T-helper 1 cell treated with Interleukin-12 subunit alpha and Interleukin-12 subunit beta and Interleukin-4 antibody, amounts not matched to agents 30 μg/mL and 1 μg/mL, for 36 hours (primary cell): ENCODE results near the gene NARS2.

Experiments used
- H3K27ac Mint-ChIP-seq: one replicate; pipeline ENCODE4 v1.8.0; 2021; ENCODE audit warnings: mild to moderate bottlenecking, mixed read lengths
- H3K27me3 Mint-ChIP-seq: one replicate; pipeline ENCODE4 v1.8.0; 2021; ENCODE audit warnings: low read depth, mixed read lengths
- H3K36me3 Mint-ChIP-seq: one replicate; pipeline ENCODE4 v1.8.0; 2021; ENCODE audit warnings: low read depth, mixed read lengths
- H3K4me1 Mint-ChIP-seq: one replicate; pipeline ENCODE4 v1.8.0; 2021; ENCODE audit warnings: low read depth, mixed read lengths
- H3K4me3 Mint-ChIP-seq: one replicate; pipeline ENCODE4 v1.8.0; 2021; ENCODE audit warnings: mild to moderate bottlenecking, moderate library complexity, mixed read lengths
- H3K9me3 Mint-ChIP-seq: one replicate; pipeline ENCODE4 v1.8.0; 2021; ENCODE audit warnings: mixed read lengths

Gene NARS2

DNA sequence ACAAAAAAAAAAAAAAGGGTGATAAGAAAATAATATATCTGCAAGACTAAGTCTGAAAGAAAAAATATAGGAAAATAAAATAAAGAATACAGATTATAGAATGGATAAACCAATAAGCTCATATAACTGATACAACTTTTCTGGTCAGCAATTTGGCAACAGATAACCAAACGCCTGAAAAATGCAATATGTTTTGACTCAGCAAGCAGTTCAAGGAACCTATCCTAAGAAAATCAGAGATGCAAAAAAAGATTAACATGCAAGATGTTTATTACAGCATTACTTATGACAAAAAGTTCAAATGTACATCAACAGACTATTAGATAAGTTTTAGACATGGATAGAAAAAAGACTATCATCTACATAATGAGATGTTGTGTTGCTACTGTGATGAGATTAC is 129.9 kb downstream of the NARS2 start:
- Mint-ChIP-seq H3K9me3 (no peaks in the 10 kb centered on the region), H3K27ac (no peak overlapping the region), H3K4me3 (no peak overlapping the region), H3K36me3 (peaks cover 8% of the 10 kb centered on the region), H3K4me1 (no peaks in the 10 kb centered on the region), H3K27me3 (no peaks in the 10 kb centered on the region)

DNA sequence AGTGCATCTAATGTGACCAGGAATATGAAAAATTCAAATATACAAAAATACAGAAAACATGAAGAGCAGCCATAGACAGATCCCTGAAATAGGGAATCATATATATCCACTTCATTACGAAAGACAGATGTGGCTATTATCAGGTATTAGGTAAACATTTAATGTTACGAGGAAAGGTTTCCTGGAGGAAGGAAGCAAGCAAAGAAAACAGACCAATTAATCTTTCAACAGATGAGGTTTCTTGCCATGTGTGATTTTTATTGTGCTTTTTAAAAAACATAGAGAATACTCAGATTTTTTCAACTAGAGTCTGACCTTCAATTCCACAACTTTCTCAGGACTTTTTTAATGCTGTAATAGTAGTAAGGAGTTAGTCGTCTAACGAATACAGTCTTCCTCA is 132.7 kb downstream of the NARS2 start:
- H3K9me3 Mint-ChIP-seq = no peaks in the 10 kb centered on the region
- peaks cover 12% of the 10 kb centered on the region for H3K36me3 Mint-ChIP-seq
- H3K4me3 Mint-ChIP-seq = no peak overlapping the region
- H3K27me3 Mint-ChIP-seq = no peaks in the 10 kb centered on the region
- no peak overlapping the region for H3K27ac Mint-ChIP-seq
- H3K4me1 Mint-ChIP-seq = peaks cover 4% of the 10 kb centered on the region

DNA sequence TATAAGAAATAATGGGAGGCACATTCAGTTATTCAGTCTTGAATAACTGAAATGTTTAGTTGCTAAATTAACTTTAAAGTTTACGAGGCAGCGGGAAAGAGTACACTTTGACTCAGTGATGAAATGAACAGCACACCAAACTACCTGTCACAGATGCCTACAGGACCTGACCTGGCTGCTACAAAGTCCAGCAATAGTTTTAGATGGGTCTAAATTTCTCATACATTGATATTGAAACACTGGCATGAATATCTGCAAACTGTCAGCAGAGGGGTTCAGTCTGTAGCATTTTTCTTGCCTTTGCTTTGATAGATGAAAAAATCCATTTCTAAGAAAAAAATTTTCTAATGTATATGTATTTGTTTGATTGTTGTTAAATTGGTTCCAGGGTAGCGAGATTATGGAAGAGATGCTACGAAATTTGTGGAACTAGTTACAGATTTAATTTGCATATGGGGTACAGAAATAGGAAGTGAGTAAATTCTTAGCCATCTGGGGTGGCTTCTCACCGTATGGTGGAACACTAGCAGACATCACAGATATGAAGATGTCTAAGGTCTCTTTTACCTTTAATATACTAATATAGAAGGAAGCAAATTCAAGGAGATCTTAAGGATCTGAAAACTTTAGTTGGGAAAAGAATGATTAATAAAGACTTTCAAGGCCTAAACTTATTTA is 136.2 kb downstream of the NARS2 start:
- H3K27me3 Mint-ChIP-seq = no peaks in the 10 kb centered on the region
- H3K27ac Mint-ChIP-seq = no peak overlapping the region
- no peak overlapping the region for H3K4me3 Mint-ChIP-seq
- H3K36me3 Mint-ChIP-seq = peaks cover 12% of the 10 kb centered on the region
- no peaks in the 10 kb centered on the region for H3K9me3 Mint-ChIP-seq
- peaks cover 4% of the 10 kb centered on the region for H3K4me1 Mint-ChIP-seq

DNA sequence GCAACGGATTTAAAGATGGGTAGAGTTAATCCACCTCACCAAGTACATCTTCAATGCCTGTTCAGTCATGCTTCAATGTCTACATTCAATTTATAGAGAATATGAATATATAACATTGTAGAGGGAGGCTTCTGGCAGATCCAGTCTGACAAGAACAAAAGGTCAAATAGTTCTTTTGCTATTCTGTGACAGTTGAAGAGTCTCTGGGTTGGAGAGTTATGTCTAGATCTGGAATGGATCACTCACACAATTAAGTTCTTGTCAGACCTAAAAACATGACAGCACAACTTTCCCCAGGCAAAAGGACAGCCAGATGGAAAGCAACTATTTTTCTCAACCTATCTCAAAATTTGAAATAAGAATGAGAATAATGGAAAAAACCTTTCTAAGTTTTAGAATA is 141.7 kb downstream of the NARS2 start:
- peaks cover 18% of the 10 kb centered on the region for H3K4me1 Mint-ChIP-seq
- peaks cover 6% of the 10 kb centered on the region for H3K36me3 Mint-ChIP-seq
- H3K27ac Mint-ChIP-seq = no peak overlapping the region
- no peak overlapping the region for H3K4me3 Mint-ChIP-seq
- H3K9me3 Mint-ChIP-seq = no peaks in the 10 kb centered on the region
- H3K27me3 Mint-ChIP-seq = no peaks in the 10 kb centered on the region

DNA sequence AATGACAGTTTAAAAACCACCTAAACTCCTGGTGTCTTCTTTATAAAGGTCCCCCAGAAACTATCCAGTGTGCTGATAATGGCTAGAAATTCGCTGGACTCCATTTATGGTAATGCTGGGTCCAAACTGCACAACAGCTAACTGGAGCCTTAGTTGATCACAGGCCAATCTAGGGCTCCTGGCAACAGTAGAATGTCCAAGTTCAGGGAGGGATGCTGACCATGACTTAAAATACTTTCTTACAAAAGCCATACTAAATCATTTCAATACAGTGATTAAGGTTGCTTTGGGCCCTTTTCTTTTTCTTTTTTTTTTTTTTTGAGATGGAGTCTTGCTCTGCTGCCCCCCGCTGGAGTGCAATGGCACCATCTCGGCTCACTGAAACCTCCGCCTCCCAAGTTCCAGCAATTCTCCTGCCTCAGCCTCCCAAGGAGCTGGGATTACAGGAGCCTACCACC is 142.6 kb downstream of the NARS2 start:
- Mint-ChIP-seq H3K4me3 (no peak overlapping the region), H3K27ac (no peak overlapping the region), H3K36me3 (peaks cover 3% of the 10 kb centered on the region), H3K27me3 (no peaks in the 10 kb centered on the region), H3K4me1 (peaks cover 24% of the 10 kb centered on the region), H3K9me3 (no peaks in the 10 kb centered on the region)

DNA sequence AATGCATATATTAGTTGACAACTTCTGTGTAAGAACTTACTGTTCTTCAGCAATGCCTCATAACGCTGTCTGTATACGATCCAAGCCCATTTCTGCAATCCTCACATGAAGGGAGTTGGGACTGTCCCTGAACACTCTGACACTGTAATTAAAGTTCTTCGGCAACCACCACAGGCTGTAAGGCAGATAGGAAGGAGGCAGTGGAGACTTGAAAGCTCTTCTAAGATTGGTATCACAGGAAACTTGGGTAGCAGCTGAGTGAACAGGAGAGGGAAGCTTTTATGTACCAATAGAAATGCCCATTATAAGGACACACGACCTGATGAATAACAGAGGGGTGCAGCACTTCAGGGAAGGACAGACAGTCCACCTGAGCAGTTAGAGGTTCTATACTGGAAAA is 145.0 kb downstream of the NARS2 start:
- peak overlapping the region; percentile 26 for H3K27ac Mint-ChIP-seq

DNA sequence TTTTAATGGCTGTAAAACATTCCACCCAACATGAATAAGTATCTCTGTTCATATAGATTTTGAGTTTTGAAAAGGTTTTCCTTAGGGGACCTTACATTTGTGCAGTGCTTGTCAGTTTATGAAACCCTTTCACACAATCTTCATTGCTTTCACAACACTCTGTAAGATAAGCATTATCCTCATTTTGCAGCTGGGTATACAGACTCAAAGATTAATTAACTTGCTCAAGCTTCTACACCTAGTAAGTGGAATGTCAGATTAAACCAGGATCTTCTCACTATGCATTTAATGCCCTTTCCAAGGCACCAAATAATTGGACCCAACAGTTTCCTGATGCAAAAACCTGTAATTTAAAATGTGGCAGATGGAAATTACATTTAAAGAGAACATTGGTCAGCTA is 145.5 kb downstream of the NARS2 start:
- no peaks in the 10 kb centered on the region for H3K9me3 Mint-ChIP-seq
- H3K4me3 Mint-ChIP-seq = no peak overlapping the region
- H3K4me1 Mint-ChIP-seq = peaks cover 45% of the 10 kb centered on the region
- no peaks in the 10 kb centered on the region for H3K27me3 Mint-ChIP-seq
- H3K27ac Mint-ChIP-seq = no peak overlapping the region
- peaks cover 7% of the 10 kb centered on the region for H3K36me3 Mint-ChIP-seq

More for the DNA sequence above, 145.0 kb downstream of the NARS2 start:
- Mint-ChIP-seq H3K4me1 (peaks cover 40% of the 10 kb centered on the region), H3K9me3 (no peaks in the 10 kb centered on the region), H3K4me3 (no peak overlapping the region), H3K27me3 (no peaks in the 10 kb centered on the region), H3K36me3 (peaks cover 5% of the 10 kb centered on the region)

DNA sequence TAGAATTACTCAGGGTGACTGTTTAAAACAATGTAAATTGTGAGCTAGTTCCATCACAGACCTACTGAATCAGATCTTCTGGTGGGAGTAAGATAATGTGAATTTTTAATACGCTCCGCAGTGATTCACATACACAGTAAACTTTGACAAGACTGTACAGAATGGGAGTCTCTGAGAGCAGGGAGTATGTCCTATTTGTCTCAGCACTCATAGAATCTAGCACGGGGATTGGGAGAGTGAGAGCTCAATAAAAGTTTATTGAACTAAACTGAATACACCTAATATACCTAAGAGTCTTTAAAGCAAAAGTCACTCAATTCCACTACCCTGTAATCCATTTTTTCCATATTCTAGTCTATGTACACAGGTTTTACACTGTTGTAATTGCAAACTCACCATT is 145.9 kb downstream of the NARS2 start:
- Mint-ChIP-seq H3K4me3 (no peak overlapping the region), H3K9me3 (no peaks in the 10 kb centered on the region), H3K4me1 (peaks cover 48% of the 10 kb centered on the region), H3K36me3 (peaks cover 10% of the 10 kb centered on the region), H3K27ac (no peak overlapping the region), H3K27me3 (no peaks in the 10 kb centered on the region)

DNA sequence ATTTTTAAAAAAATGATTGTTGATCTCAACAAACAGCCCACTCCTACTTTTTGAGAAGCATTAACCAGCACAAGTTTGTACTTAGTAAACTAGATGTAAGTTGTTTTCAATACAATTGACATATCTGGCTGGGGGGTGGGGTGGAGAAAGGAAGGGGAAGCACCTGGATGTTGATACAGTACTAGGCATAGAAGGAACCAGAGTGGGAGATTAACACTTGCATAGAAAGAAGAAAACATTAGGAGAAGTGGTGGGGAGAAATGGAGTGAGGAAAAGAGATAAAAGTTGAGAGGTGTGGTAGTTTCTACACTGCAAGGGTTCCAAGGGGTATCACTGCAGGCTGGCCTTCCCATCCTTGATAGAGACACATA is 146.4 kb downstream of the NARS2 start:
- Mint-ChIP-seq H3K36me3 (peaks cover 10% of the 10 kb centered on the region), H3K4me1 (peaks cover 48% of the 10 kb centered on the region), H3K27ac (no peak overlapping the region), H3K4me3 (no peak overlapping the region), H3K9me3 (no peaks in the 10 kb centered on the region), H3K27me3 (no peaks in the 10 kb centered on the region)

DNA sequence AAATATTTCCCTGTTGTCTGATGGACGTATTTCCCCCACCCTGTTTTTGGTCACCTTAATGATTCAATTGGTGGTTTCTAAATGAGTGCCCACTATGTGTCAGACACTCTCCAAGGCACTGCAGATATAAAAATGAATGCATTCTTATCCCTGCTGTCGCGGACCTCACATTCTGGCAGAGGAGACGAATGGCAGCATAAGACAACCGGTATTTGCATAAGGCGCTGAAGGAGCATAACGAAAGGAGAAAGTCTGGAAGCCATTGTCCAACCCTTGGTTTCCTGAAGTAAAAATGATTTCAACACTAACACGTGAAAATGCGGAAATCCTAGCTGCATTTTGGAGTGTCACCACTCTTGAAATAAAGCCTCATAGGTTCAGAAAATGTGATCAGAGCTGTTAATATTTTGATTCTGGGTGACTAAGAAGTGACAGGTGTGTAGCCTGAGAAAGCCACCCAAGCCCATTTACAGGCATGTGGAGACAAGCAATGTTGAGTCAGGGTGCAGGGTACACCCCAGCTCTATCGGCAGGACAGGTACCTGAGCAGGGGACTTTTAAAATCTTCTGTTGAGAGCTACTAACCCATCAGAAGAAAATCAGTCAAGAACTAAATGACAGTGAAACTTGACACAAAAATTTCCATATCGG is 146.9 kb downstream of the NARS2 start:
- Mint-ChIP-seq H3K27ac (no peak overlapping the region), H3K36me3 (peaks cover 10% of the 10 kb centered on the region), H3K4me1 (peaks cover 48% of the 10 kb centered on the region), H3K27me3 (peaks cover 3% of the 10 kb centered on the region), H3K9me3 (no peaks in the 10 kb centered on the region), H3K4me3 (no peak overlapping the region)

DNA sequence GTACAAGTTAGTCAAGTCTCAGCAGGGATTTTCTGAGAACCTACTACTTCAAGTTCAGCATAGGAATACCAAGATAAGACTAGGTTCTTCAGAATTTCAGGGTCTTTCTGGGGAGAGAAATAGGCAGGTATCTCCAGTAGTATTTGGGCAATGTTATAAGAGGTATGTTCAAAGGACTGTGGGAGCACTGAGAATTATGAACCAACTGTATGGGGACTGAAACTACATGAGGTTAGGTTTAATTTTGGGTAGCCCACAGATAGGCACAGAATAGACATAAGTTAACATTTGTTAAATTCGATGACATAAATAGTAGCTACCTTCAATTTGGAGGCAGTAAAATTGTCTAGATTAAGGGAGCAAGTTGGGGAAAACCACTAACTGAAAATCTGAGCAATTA is 147.8 kb downstream of the NARS2 start:
- H3K4me1 Mint-ChIP-seq = peaks cover 49% of the 10 kb centered on the region
- no peaks in the 10 kb centered on the region for H3K9me3 Mint-ChIP-seq
- H3K4me3 Mint-ChIP-seq = no peak overlapping the region
- H3K27me3 Mint-ChIP-seq = peaks cover 3% of the 10 kb centered on the region
- no peak overlapping the region for H3K27ac Mint-ChIP-seq
- H3K36me3 Mint-ChIP-seq = peaks cover 10% of the 10 kb centered on the region

DNA sequence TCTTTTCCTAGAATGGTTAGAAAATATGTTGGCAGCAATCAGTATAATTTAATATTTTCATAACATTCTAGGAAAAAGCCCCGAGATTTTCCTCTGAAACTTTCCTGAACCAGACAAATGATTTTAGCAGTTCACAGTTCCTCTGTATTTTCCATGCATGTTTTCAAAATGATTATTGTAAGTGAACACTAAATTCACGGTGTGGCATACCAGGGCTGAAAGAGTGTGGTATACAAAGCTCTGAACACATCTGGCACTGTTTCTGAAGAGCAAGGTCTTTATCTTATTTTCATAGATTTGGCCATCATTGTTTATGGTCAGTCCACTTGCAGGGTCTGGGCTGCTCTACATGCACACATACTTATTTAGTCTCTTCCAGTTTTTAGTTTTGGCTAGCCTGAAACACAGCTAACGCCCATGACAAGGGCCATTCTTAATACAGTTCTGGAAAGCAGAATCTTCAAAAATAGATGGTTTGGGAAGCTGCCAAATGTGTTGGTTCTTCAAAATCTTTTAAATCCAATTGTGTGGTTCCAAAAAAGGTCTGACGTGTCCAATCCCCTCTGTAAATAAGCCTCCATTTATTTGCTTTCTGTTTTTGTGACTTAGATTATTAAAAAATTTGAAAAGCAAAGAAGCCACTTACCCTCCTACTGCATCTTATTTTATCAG is 149.1 kb downstream of the NARS2 start:
- H3K27me3 Mint-ChIP-seq = peaks cover 3% of the 10 kb centered on the region
- H3K9me3 Mint-ChIP-seq = no peaks in the 10 kb centered on the region
- peaks cover 58% of the 10 kb centered on the region for H3K4me1 Mint-ChIP-seq
- H3K36me3 Mint-ChIP-seq = peaks cover 10% of the 10 kb centered on the region
- H3K4me3 Mint-ChIP-seq = no peak overlapping the region
- H3K27ac Mint-ChIP-seq = peak overlapping the region; percentile 55

DNA sequence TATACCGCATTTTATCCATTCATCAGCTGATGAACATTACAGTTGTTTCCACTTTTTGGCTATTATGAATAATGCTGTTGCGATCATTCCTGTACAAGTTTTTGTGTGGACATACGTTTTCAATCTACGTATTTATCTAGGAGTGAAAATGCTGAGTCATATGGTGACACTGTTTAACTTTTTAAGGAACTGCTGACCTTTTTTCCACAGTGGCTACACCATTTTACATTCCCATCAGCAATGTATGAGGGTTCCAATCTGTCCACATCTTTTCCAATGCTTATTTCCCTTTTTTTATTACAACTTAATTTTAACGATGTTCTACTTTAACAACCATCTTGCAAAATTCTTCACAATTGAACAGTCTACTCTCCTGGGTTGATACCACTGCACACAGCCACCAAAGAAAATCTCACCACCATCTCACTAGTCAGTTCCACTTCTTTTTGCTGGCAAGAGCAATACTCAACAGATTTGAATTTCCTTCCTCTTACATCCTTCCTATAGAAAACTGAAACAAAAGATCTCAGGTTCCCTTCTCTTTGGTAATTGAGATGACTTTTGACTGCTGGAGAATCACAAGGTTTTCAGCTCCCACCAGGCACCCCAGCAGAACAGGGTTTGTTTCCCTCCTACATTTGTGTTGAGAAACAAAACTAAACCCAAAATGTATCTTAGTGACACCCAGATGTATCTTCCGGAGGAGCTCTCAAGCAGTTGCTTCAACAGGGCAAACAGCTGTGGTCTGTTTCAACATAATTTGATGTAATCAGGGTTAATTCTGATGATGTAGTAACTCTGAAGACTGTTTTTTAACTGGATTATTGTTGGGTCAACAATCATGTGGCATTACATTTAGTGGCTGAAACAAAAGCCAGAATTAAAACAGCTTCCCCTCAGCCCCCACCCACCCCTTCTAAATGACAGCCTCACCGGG is 150.1 kb downstream of the NARS2 start:
- Mint-ChIP-seq H3K4me3 (peak overlapping the region; percentile 70), H3K9me3 (no peaks in the 10 kb centered on the region), H3K27ac (peak overlapping the region; percentile 88), H3K36me3 (peaks cover 11% of the 10 kb centered on the region), H3K4me1 (peaks cover 60% of the 10 kb centered on the region), H3K27me3 (peaks cover 8% of the 10 kb centered on the region)

DNA sequence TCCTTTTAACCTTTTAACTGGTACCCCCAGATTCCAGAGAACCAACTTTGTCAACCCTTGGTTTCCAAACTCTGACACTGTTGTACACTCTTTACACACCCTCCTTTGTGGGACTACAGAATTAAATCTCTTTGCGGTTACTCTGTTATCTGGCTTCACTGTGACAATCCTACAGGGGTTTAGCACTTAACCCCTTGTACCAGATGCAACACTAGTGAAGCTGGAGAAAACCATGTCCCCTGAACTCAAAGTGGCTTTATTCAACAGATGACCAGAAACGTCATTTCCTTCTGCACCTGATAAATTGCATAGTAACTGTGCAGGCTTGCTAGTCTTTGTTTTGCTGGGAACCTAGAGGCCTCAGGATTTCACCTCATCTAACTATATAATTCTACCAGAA is 151.4 kb downstream of the NARS2 start:
- H3K27ac Mint-ChIP-seq = no peak overlapping the region
- H3K27me3 Mint-ChIP-seq = peaks cover 21% of the 10 kb centered on the region
- no peak overlapping the region for H3K4me3 Mint-ChIP-seq
- H3K9me3 Mint-ChIP-seq = no peaks in the 10 kb centered on the region
- peaks cover 63% of the 10 kb centered on the region for H3K4me1 Mint-ChIP-seq
- H3K36me3 Mint-ChIP-seq = peaks cover 10% of the 10 kb centered on the region
